ENCODE results near the gene CPN2.

Gene CPN2

DNA sequence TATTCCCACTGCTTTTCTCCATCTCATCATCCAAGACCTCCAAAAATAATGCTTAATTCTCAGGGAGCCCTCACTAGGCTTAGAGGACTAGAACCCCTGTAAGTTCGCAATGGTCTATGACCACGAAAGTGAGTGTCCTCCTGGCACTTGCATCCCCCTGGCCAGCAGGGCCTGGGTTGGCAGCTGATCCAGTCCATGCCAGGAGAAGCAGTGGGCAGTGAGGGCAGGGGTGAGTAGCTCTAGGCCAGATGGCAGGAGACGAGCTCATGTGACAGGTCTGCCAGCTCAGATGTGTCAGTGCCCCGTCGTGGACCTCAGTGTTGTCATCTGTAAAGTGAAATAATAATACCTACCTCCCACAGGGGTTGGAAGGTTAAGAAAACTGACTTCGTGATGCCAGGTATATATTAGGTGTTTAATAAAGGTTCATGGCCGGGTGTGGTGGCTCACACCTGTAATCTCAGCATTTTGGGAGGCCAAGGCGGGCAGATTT lies 36.8 kb upstream of the CPN2 start:
- DNase-seq (ENCODE audit: extremely low spot score): no peak
- POLR2A ChIA-PET: no interaction called here
- CTCF ChIA-PET: no interaction called here
- TF ChIP-seq FOXA1 (IDR thresholded peaks at IDR 0.05): no peak
- TF ChIP-seq NFRKB (IDR thresholded peaks at IDR 0.05): no peak
- TF ChIP-seq ELF4 (IDR thresholded peaks at IDR 0.05): no peak
- no peak for TF ChIP-seq ARNT (IDR thresholded peaks at IDR 0.05)
- no peak for TF ChIP-seq BHLHE40 (IDR thresholded peaks at IDR 0.05; ENCODE audit: borderline replicate concordance)
- TF ChIP-seq TARDBP (IDR thresholded peaks at IDR 0.05): no peak
- TF ChIP-seq ZNF384 (IDR thresholded peaks at IDR 0.05): no peak
- TF ChIP-seq FOXK2 (IDR thresholded peaks at IDR 0.05): no peak

DNA sequence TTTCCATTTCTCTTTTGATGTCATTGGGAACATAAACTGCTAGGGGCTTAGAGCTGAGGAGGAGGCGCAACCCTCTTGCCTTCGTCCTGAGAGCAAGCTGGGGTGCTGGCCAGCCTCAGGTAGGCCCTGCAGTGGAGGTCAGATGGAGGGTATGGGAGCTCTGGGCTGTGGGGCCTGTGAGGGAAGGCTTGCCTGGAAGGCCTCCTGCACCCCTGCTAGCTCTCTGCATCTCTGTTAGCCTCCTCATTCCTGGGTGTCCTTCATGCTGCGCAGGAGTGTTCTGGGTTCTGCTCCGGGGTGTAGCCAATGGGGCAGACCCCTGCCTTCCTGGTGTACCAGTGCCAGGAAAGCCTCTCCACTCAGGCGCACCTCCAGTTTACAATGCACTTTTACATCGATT lies 36.1 kb upstream of the CPN2 start:
- ChIA-PET POLR2A (no interaction called here), CTCF (no interaction called here)
- TF ChIP-seq LEF1 (IDR thresholded peaks at IDR 0.05; ENCODE audit: borderline replicate concordance) (no peak), PKNOX1 (IDR thresholded peaks at IDR 0.05) (no peak), ELF4 (IDR thresholded peaks at IDR 0.05) (no peak), HDGF (IDR thresholded peaks at IDR 0.05; ENCODE audit: borderline replicate concordance) (no peak), BHLHE40 (IDR thresholded peaks at IDR 0.05; ENCODE audit: borderline replicate concordance) (no peak), ZNF384 (IDR thresholded peaks at IDR 0.05) (no peak), SUZ12 (IDR thresholded peaks at IDR 0.05) (no peak)
- DNase-seq (ENCODE audit: extremely low spot score): no peak

- DNase-seq (ENCODE audit: extremely low spot score): no peak
- POLR2A ChIA-PET: no interaction called here
These were observed 35.5 kb upstream of the CPN2 start for GRCh38 chr3:194386648-194387047.

GRCh38 chr3:194386066-194386465 lies 34.9 kb upstream of the CPN2 start:
- ChIA-PET CTCF (interaction anchor here (1.0 kb wide), 1 partner anchor 41 kb away, joined by 3 read pairs; no protein-coding TSS in a partner anchor), POLR2A (no interaction called here)
- TF ChIP-seq ARNT (IDR thresholded peaks at IDR 0.05): no peak
- DNase-seq (ENCODE audit: extremely low spot score): no peak

More at GRCh38 chr3:194386648-194387047, 35.5 kb upstream of the CPN2 start:
- TF ChIP-seq NFRKB (IDR thresholded peaks at IDR 0.05) (no peak), CTBP1 (IDR thresholded peaks at IDR 0.05; ENCODE audit: borderline replicate concordance) (no peak), ARNT (IDR thresholded peaks at IDR 0.05) (no peak), ELF4 (IDR thresholded peaks at IDR 0.05) (no peak), SUZ12 (IDR thresholded peaks at IDR 0.05) (no peak), ZNF384 (IDR thresholded peaks at IDR 0.05) (no peak), FOXK2 (IDR thresholded peaks at IDR 0.05) (no peak), FOXM1 (IDR thresholded peaks at IDR 0.05; ENCODE audit: borderline replicate concordance) (no peak)
- CTCF ChIA-PET: no interaction called here

- TF ChIP-seq L3MBTL2 (conservative IDR thresholded peaks at IDR 0.05): no peak
- no peak for TF ChIP-seq FOXK2 (IDR thresholded peaks at IDR 0.05)
- no peak for TF ChIP-seq BHLHE40 (IDR thresholded peaks at IDR 0.05; ENCODE audit: borderline replicate concordance)
- TF ChIP-seq TARDBP (IDR thresholded peaks at IDR 0.05): no peak
- TF ChIP-seq PKNOX1 (IDR thresholded peaks at IDR 0.05): no peak
- no peak for TF ChIP-seq ELF4 (IDR thresholded peaks at IDR 0.05)
- TF ChIP-seq ZNF384 (IDR thresholded peaks at IDR 0.05): no peak
- TF ChIP-seq NFRKB (IDR thresholded peaks at IDR 0.05): no peak
- no peak for TF ChIP-seq ARNT (IDR thresholded peaks at IDR 0.05)
- TF ChIP-seq FOXA1 (IDR thresholded peaks at IDR 0.05): no peak
- no peak for TF ChIP-seq SUZ12 (IDR thresholded peaks at IDR 0.05)
- no peak for TF ChIP-seq CTBP1 (IDR thresholded peaks at IDR 0.05; ENCODE audit: borderline replicate concordance)
- TF ChIP-seq HDGF (IDR thresholded peaks at IDR 0.05; ENCODE audit: borderline replicate concordance): no peak
- no peak for TF ChIP-seq SP1 (IDR thresholded peaks at IDR 0.05)
- no peak for TF ChIP-seq FOXM1 (IDR thresholded peaks at IDR 0.05; ENCODE audit: borderline replicate concordance)
- TF ChIP-seq LEF1 (IDR thresholded peaks at IDR 0.05; ENCODE audit: borderline replicate concordance): no peak
- ChIA-PET POLR2A (no interaction called here), CTCF (interaction anchor here (1.0 kb wide), 1 partner anchor 20 kb away, joined by 3 read pairs; no protein-coding TSS in a partner anchor)
- DNase-seq (ENCODE audit: extremely low spot score): no peak
These were observed 33.5 kb upstream of the CPN2 start for GRCh38 chr3:194384569-194385001.

- TF ChIP-seq LEF1 (IDR thresholded peaks at IDR 0.05; ENCODE audit: borderline replicate concordance): no peak
- TF ChIP-seq L3MBTL2 (conservative IDR thresholded peaks at IDR 0.05): no peak
- no peak for TF ChIP-seq FOXM1 (IDR thresholded peaks at IDR 0.05; ENCODE audit: borderline replicate concordance)
- TF ChIP-seq ZNF384 (IDR thresholded peaks at IDR 0.05): no peak
- no peak for TF ChIP-seq ELF4 (IDR thresholded peaks at IDR 0.05)
- no peak for TF ChIP-seq PKNOX1 (IDR thresholded peaks at IDR 0.05)
- no peak for TF ChIP-seq CTBP1 (IDR thresholded peaks at IDR 0.05; ENCODE audit: borderline replicate concordance)
- TF ChIP-seq FOXK2 (IDR thresholded peaks at IDR 0.05): no peak
- no peak for TF ChIP-seq BHLHE40 (IDR thresholded peaks at IDR 0.05; ENCODE audit: borderline replicate concordance)
- no peak for TF ChIP-seq SP1 (IDR thresholded peaks at IDR 0.05)
- no peak for TF ChIP-seq FOXA1 (IDR thresholded peaks at IDR 0.05)
- TF ChIP-seq ARNT (IDR thresholded peaks at IDR 0.05): no peak
- TF ChIP-seq TARDBP (IDR thresholded peaks at IDR 0.05): no peak
- no peak for TF ChIP-seq HDGF (IDR thresholded peaks at IDR 0.05; ENCODE audit: borderline replicate concordance)
- TF ChIP-seq NFRKB (IDR thresholded peaks at IDR 0.05): no peak
- no peak for TF ChIP-seq SUZ12 (IDR thresholded peaks at IDR 0.05)
- DNase-seq (ENCODE audit: extremely low spot score): no peak
- POLR2A ChIA-PET: no interaction called here
- CTCF ChIA-PET: interaction anchor here (1.0 kb wide), 1 partner anchor 21 kb away, joined by 3 read pairs; no protein-coding TSS in a partner anchor
These were observed 33.0 kb upstream of the CPN2 start for GRCh38 chr3:194384156-194384555.

Data from HEK293T (cell line).